Endothelial cell of umbilical vein (primary cell): ENCODE measurements around the gene ACTR3. TPM values are rescaled to one million over a fixed set of nuclear protein-coding genes. Genes with fewer than 3 reads are reported as not detected.

Source experiments
- BruUV-seq: library from RNA; stranded (reverse); fragments of 400-500 nt; replicated peaks from 2 replicates; lab custom pipeline; 2021; lab: Mats Ljungman, UMichigan
- CTCF ChIA-PET: fragments of 300-600, 350-600 bp; sonication (Branson Sonifier 250); formaldehyde crosslinking; loops from one replicate; lab custom pipeline; 2021; ENCODE audit warnings: antibody characterized with exemption, inconsistent platforms; lab: Charles Lee
- POLR2A ChIA-PET: fragments of 300-600, 350-600 bp; sonication (Branson Sonifier 250); formaldehyde crosslinking; loops from one replicate; lab custom pipeline; 2021; ENCODE audit warnings: antibody characterized with exemption, inconsistent platforms; lab: Charles Lee
- DNase-seq: peaks from one replicate; pipeline ENCODE4 v3.0.0-alpha.2; 2011; ENCODE audit warnings: low read depth, low spot score
- FAIRE-seq: peaks from 2 replicates; lab custom pipeline; 2011; peaks lifted over from hg19 to GRCh38; lab: Jason Lieb, UNC
- H2AFZ ChIP-seq: 2 replicates; pipeline ENCODE4 v1.6.0; 2012; ENCODE audit warnings: low read depth, low read length, control low read depth, inconsistent platforms
- H3K27ac ChIP-seq: 2 replicates; pipeline ENCODE4 v1.5.1; 2011; ENCODE audit warnings: low read depth, mild to moderate bottlenecking, control low read depth, low read length, moderate library complexity; ENCODE audit not compliant: insufficient read depth
- H3K27me3 ChIP-seq, 2 experiments: 2 replicates each; pipeline versions ENCODE4 v1.6.0 to v1.6.1; 2011; ENCODE audit warnings: low read length in 2 of 2, mixed read lengths in 1 of 2; ENCODE audit not compliant: control insufficient read depth in 2 of 2, insufficient read depth in 2 of 2
- H3K36me3 ChIP-seq, 2 experiments: 2 replicates in 1 of 2; 3 replicates in 1 of 2; pipeline ENCODE4 v1.5.1; 2011; ENCODE audit warnings: low read length in 2 of 2, mild to moderate bottlenecking in 1 of 2, moderate library complexity in 1 of 2; ENCODE audit not compliant: control insufficient read depth in 2 of 2, insufficient read depth in 2 of 2; ENCODE audit errors: extremely low read depth in 1 of 2
- H3K4me1 ChIP-seq: 3 replicates; pipeline ENCODE4 v1.5.1; 2011; ENCODE audit warnings: mild to moderate bottlenecking, low read length; ENCODE audit not compliant: control insufficient read depth, insufficient read depth; ENCODE audit errors: extremely low read depth
- H3K4me2 ChIP-seq: 2 replicates; pipeline ENCODE4 v1.6.1; 2011; ENCODE audit warnings: low read length, control low read depth, mixed read lengths; ENCODE audit not compliant: insufficient read depth
- H3K4me3 ChIP-seq, 3 experiments: fragments of 200-600 bp in 1 of 3; sonication (generic), shearing (Covaris generic) in 1 of 3; replicated peaks in 1 of 3; 2 replicates each; pipeline ENCODE4 v1.5.1; 2011 to 2016; ENCODE audit warnings: control low read depth in 3 of 3, low read length in 3 of 3, mild to moderate bottlenecking in 2 of 3, inconsistent platforms in 1 of 3, low read depth in 1 of 3, moderate library complexity in 1 of 3; ENCODE audit not compliant: insufficient read depth in 1 of 3
- H3K79me2 ChIP-seq: 2 replicates; pipeline ENCODE4 v1.6.0; 2012; ENCODE audit warnings: low read length, inconsistent platforms; ENCODE audit not compliant: control insufficient read depth, insufficient read depth
- H3K9ac ChIP-seq: replicated peaks from 2 replicates; pipeline ENCODE3; 2011; ENCODE audit warnings: low read length, control low read depth; ENCODE audit not compliant: insufficient read depth; ENCODE audit errors: extremely low read depth
- H3K9me1 ChIP-seq: replicated peaks from 3 replicates; pipeline ENCODE4 v1.6.0; 2011; ENCODE audit warnings: mild to moderate bottlenecking, low read length; ENCODE audit not compliant: control insufficient read depth, insufficient read depth; ENCODE audit errors: extremely low read depth
- H3K9me3 ChIP-seq: replicated peaks from 2 replicates; pipeline ENCODE4 v1.5.1; 2012; ENCODE audit warnings: low read length, inconsistent platforms; ENCODE audit not compliant: control insufficient read depth, insufficient read depth
- H4K20me1 ChIP-seq: replicated peaks from 2 replicates; pipeline ENCODE3; 2011; ENCODE audit warnings: mild to moderate bottlenecking, low read length; ENCODE audit not compliant: control insufficient read depth, insufficient read depth; ENCODE audit errors: extremely low read depth
- EZH2 ChIP-seq: IDR thresholded peaks from 2 replicates; pipeline ENCODE4 v1.6.1; 2012; ENCODE audit warnings: borderline replicate concordance, low read depth, mild to moderate bottlenecking, moderate library complexity, low read length, inconsistent platforms; ENCODE audit not compliant: severe bottlenecking
- FOS ChIP-seq: IDR thresholded peaks from 2 replicates; pipeline ENCODE4 v1.6.1; 2011; ENCODE audit warnings: mild to moderate bottlenecking, low read length, moderate library complexity, borderline replicate concordance; ENCODE audit not compliant: insufficient read depth
- GATA2 ChIP-seq: IDR thresholded peaks from 2 replicates; pipeline ENCODE4 v1.7.0; 2011; ENCODE audit warnings: low read depth, mild to moderate bottlenecking, moderate library complexity, mixed read lengths, low read length; ENCODE audit not compliant: insufficient read length, insufficient read depth
- JUN ChIP-seq: IDR thresholded peaks from 2 replicates; pipeline ENCODE4 v1.6.1; 2011; ENCODE audit warnings: borderline replicate concordance, low read depth; ENCODE audit not compliant: insufficient read length, insufficient read depth
- MYC ChIP-seq: IDR thresholded peaks from one replicate; pipeline ENCODE4 v1.6.1; 2011; ENCODE audit warnings: mild to moderate bottlenecking, low read depth, low read length
- POLR2A ChIP-seq: IDR thresholded peaks from 2 replicates; pipeline ENCODE4 v1.6.1; 2012; ENCODE audit warnings: low read depth, mild to moderate bottlenecking, control low read depth, low read length
- POLR2AphosphoS5 ChIP-seq: IDR thresholded peaks from 2 replicates; pipeline ENCODE4 v1.6.1; 2012; ENCODE audit warnings: low read depth, mild to moderate bottlenecking, control low read depth, low read length, moderate library complexity; ENCODE audit not compliant: insufficient read depth
- dilution Hi-C: fragments of 300-500 bp; cut with MboI; formaldehyde crosslinking; loops from one replicate; pipeline ENCODE4 v1.15.0; 2019; ENCODE audit warnings: low sequenced_read_pairs; ENCODE audit not compliant: extremely low pct_ligation_motif_present
- intact Hi-C: fragments of 100-400 bp; cut with micrococcal nuclease; formaldehyde crosslinking; loops from one replicate; pipeline ENCODE4 v1.10.0; 2022
- polyA plus RNA-seq, 4 experiments: library from polyadenylated mRNA; depleted of rRNA in 3 of 4; stranded (reverse) in 3 of 4; unstranded in 1 of 4; fragments of >200 nt; gene quantifications; 2 replicates each; pipeline versions ENCODE4 v1.2.1 to v1.2.3, GENCODE V29; 2011 to 2012; ENCODE audit warnings: missing spikeins in 1 of 4
- total RNA-seq: library from RNA; stranded (reverse); gene quantifications from 2 replicates; pipeline ENCODE4 v1.2.3, GENCODE V29; 2021
- TF ChIP-seq, protein P1 (sequence below): IDR thresholded peaks from 2 replicates; pipeline ENCODE4 v1.6.1; 2011; ENCODE audit not compliant: insufficient read depth, insufficient read length
- TF ChIP-seq, protein P2 (sequence below), 2 donors: IDR thresholded peaks; 1 replicate in 1 of 2; 2 replicates in 1 of 2; pipeline ENCODE4 v1.5.1; 2011; ENCODE audit warnings: low read length in 2 of 2, mild to moderate bottlenecking in 2 of 2, moderate library complexity in 2 of 2, control low read depth in 1 of 2, inconsistent platforms in 1 of 2, low read depth in 1 of 2; ENCODE audit not compliant: insufficient read depth in 1 of 2; ENCODE audit errors: extremely low read depth in 1 of 2

Gene ACTR3
- total and polyA plus RNA-seq, 2 donors (not counting 3 experiments of a cell fraction or from before 2014, with no cell fraction given), result 120 to 401 TPM

GRCh38 chr2:113888641-113889470 lies 1.0 kb upstream of the ACTR3 start:
- H3K4me2 ChIP-seq, result peak overlapping the region; percentile 86
- peaks cover 10% of the 10 kb centered on the region for H4K20me1 ChIP-seq
- no peak for FAIRE-seq
- dilution Hi-C loops, result no loop called here
- intact Hi-C loops, result loop anchor here (1.0 kb wide), 3 partner anchors 11 to 133 kb away; partner anchors contain the start of gene SLC35F5
- BruUV-seq, result TSS peak; percentile 61
- peaks cover 39% of the 10 kb centered on the region for H3K4me1 ChIP-seq
- H3K4me3 ChIP-seq, result peak overlapping the region; percentile 77 to 91 (median 77)
- H3K9ac ChIP-seq, result peak overlapping the region; percentile 93
- H2AFZ ChIP-seq, result no peak overlapping the region
- peaks cover 55% of the 10 kb centered on the region for H3K79me2 ChIP-seq
- no peaks in the 10 kb centered on the region for H3K36me3 ChIP-seq
- no peaks in the 10 kb centered on the region for H3K9me3 ChIP-seq
- H3K27ac ChIP-seq, result peak overlapping the region; percentile 80
- no peak for DNase-seq
- CTCF ChIA-PET, result interaction anchor here (1.0 kb wide), 1 partner anchor 93 kb away, joined by 3 read pairs; no protein-coding TSS in a partner anchor
- TF ChIP-seq FOS, result no peak
- TF ChIP-seq GATA2, result no peak
- TF ChIP-seq POLR2A, result no peak
- TF ChIP-seq, protein P1, sequence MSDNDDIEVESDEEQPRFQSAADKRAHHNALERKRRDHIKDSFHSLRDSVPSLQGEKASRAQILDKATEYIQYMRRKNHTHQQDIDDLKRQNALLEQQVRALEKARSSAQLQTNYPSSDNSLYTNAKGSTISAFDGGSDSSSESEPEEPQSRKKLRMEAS, result no peak
- TF ChIP-seq EZH2, result no peak
- TF ChIP-seq, protein P2, sequence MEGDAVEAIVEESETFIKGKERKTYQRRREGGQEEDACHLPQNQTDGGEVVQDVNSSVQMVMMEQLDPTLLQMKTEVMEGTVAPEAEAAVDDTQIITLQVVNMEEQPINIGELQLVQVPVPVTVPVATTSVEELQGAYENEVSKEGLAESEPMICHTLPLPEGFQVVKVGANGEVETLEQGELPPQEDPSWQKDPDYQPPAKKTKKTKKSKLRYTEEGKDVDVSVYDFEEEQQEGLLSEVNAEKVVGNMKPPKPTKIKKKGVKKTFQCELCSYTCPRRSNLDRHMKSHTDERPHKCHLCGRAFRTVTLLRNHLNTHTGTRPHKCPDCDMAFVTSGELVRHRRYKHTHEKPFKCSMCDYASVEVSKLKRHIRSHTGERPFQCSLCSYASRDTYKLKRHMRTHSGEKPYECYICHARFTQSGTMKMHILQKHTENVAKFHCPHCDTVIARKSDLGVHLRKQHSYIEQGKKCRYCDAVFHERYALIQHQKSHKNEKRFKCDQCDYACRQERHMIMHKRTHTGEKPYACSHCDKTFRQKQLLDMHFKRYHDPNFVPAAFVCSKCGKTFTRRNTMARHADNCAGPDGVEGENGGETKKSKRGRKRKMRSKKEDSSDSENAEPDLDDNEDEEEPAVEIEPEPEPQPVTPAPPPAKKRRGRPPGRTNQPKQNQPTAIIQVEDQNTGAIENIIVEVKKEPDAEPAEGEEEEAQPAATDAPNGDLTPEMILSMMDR (IDR thresholded peaks at IDR 0.05; ENCODE audit: extremely low read depth in 1 of 2, insufficient read depth in 1 of 2, low read depth in 1 of 2, low read length in 2 of 2), result no peak
- no peak for TF ChIP-seq POLR2AphosphoS5
- no peak for TF ChIP-seq MYC
- TF ChIP-seq JUN, result no peak
- POLR2A ChIA-PET, result interaction anchor here (1.0 to 2.6 kb wide), 3 partner anchors 10 to 132 kb away, joined by 4 to 11 read pairs (median 9); partner anchors contain the start of gene SLC35F5
- no peaks in the 10 kb centered on the region for H3K27me3 ChIP-seq
- no peaks in the 10 kb centered on the region for H3K9me1 ChIP-seq
